CD14-positive monocyte (primary cell): ENCODE measurements around the gene TNIK. TPM values are rescaled to one million over a fixed set of nuclear protein-coding genes. Genes with fewer than 3 reads are reported as not detected.

Experiments used
- DNase-seq, 3 donors: peaks; one replicate each; pipeline ENCODE4 v3.0.0-alpha.2; 2011 to 2022
- H2AFZ ChIP-seq: 2 replicates; pipeline ENCODE4 v1.6.0; 2012; ENCODE audit warnings: mild to moderate bottlenecking, low read depth, low read length, inconsistent platforms; ENCODE audit not compliant: insufficient read depth, poor library complexity, severe bottlenecking
- H3K27ac ChIP-seq, 2 donors: 1 replicate in 1 of 2; 2 replicates in 1 of 2; pipeline ENCODE4 v1.5.1; 2012 to 2013; ENCODE audit warnings: low read length in 2 of 2, control low read depth in 1 of 2, inconsistent platforms in 1 of 2, low read depth in 1 of 2, mild to moderate bottlenecking in 1 of 2
- H3K27me3 ChIP-seq, 2 donors: one replicate each; pipeline versions ENCODE4 v1.6.0 to v1.6.1; 2011 to 2013; ENCODE audit warnings: low read length in 2 of 2; ENCODE audit not compliant: control insufficient read depth in 2 of 2, insufficient read depth in 2 of 2
- H3K36me3 ChIP-seq, 2 donors: replicated peaks in 1 of 2; 1 replicate in 1 of 2; 2 replicates in 1 of 2; pipeline versions ENCODE4 v1.5.1 to v1.6.1; 2012 to 2013; ENCODE audit warnings: low read length in 2 of 2, control low read depth in 1 of 2, inconsistent platforms in 1 of 2, mild to moderate bottlenecking in 1 of 2; ENCODE audit not compliant: insufficient read depth in 2 of 2, control insufficient read depth in 1 of 2
- H3K4me1 ChIP-seq, 2 donors: 1 replicate in 1 of 2; 2 replicates in 1 of 2; pipeline versions ENCODE4 v1.5.1 to v1.6.1; 2012 to 2013; ENCODE audit warnings: low read length in 2 of 2, control low read depth in 1 of 2, inconsistent platforms in 1 of 2, mild to moderate bottlenecking in 1 of 2, moderate library complexity in 1 of 2; ENCODE audit not compliant: insufficient read depth in 2 of 2, control insufficient read depth in 1 of 2
- H3K4me2 ChIP-seq: replicated peaks from 2 replicates; pipeline ENCODE3; 2012; ENCODE audit warnings: low read length, moderate library complexity, mild to moderate bottlenecking; ENCODE audit not compliant: poor library complexity, severe bottlenecking; ENCODE audit errors: extremely low read depth
- H3K4me3 ChIP-seq, 3 experiments: fragments of 200-600 bp in 1 of 3; sonication (generic) in 1 of 3; replicated peaks in 1 of 3; 1 replicate in 2 of 3; 2 replicates in 1 of 3; pipeline ENCODE4 v1.5.1; 2011 to 2013; ENCODE audit warnings: low read length in 3 of 3, mild to moderate bottlenecking in 3 of 3, control low read depth in 2 of 3, low read depth in 2 of 3, inconsistent platforms in 1 of 3, moderate library complexity in 1 of 3
- H3K79me2 ChIP-seq: 2 replicates; pipeline ENCODE4 v1.6.0; 2012; ENCODE audit warnings: mild to moderate bottlenecking, control low read depth, inconsistent platforms, low read length, moderate library complexity; ENCODE audit not compliant: insufficient read depth
- H3K9ac ChIP-seq: 2 replicates; pipeline ENCODE4 v1.6.0; 2017; ENCODE audit warnings: low read length, mild to moderate bottlenecking; ENCODE audit not compliant: insufficient read depth, poor library complexity, severe bottlenecking
- H3K9me3 ChIP-seq, 2 donors: replicated peaks in 1 of 2; 1 replicate in 1 of 2; 2 replicates in 1 of 2; pipeline versions ENCODE4 v1.5.1 to v1.6.1; 2012 to 2013; ENCODE audit warnings: low read length in 2 of 2, control low read depth in 1 of 2; ENCODE audit not compliant: control insufficient read depth in 1 of 2, insufficient read depth in 1 of 2
- H4K20me1 ChIP-seq: 2 replicates; pipeline ENCODE4 v1.6.0; 2012; ENCODE audit warnings: mild to moderate bottlenecking, low read length, control low read depth, moderate library complexity; ENCODE audit not compliant: insufficient read depth
- H3K27ac Mint-ChIP-seq, 7 donors: one replicate each; pipeline ENCODE4 v1.8.0; 2020; ENCODE audit warnings: mild to moderate bottlenecking in 7 of 7, mixed read lengths in 7 of 7, moderate library complexity in 6 of 7, inconsistent platforms in 2 of 7
- H3K27me3 Mint-ChIP-seq, 3 donors: one replicate each; pipeline ENCODE4 v1.8.0; 2021 to 2022; ENCODE audit warnings: low read depth in 3 of 3, mild to moderate bottlenecking in 3 of 3, mixed read lengths in 3 of 3, moderate library complexity in 3 of 3, inconsistent platforms in 1 of 3
- H3K36me3 Mint-ChIP-seq, 2 donors: one replicate each; pipeline ENCODE4 v1.8.0; 2020; ENCODE audit warnings: mixed read lengths in 2 of 2, inconsistent platforms in 1 of 2, mild to moderate bottlenecking in 1 of 2
- H3K4me1 Mint-ChIP-seq: one replicate; pipeline ENCODE4 v1.8.0; 2020; ENCODE audit warnings: mild to moderate bottlenecking, mixed read lengths
- H3K4me3 Mint-ChIP-seq, 2 donors: one replicate each; pipeline ENCODE4 v1.8.0; 2020; ENCODE audit warnings: mild to moderate bottlenecking in 2 of 2, mixed read lengths in 2 of 2, moderate library complexity in 1 of 2
- H3K9me3 Mint-ChIP-seq, 7 donors: one replicate each; pipeline ENCODE4 v1.8.0; 2020 to 2022; ENCODE audit warnings: mixed read lengths in 7 of 7, mild to moderate bottlenecking in 6 of 7, moderate library complexity in 6 of 7, inconsistent platforms in 2 of 7
- CTCF ChIP-seq: fragments of 200-600 bp; IDR thresholded peaks from one replicate; pipeline ENCODE4 v1.8.0; 2022; ENCODE audit warnings: antibody characterized with exemption, mild to moderate bottlenecking
- WGBS: methylation state at CpG from one replicate; pipeline ENCODE4 v1.1.5; 2013; ENCODE audit warnings: missing lambda C conversion rate; ENCODE audit not compliant: insufficient coverage; 5-methylcytosine and 5-hydroxymethylcytosine counted together
- intact Hi-C, 2 donors: fragments of 100-400 bp; cut with micrococcal nuclease; formaldehyde crosslinking; loops; one replicate each; pipeline versions ENCODE4 v1.15.0 to v1.15.1; 2023
- polyA plus RNA-seq, 3 donors: library from polyadenylated mRNA; depleted of rRNA in 1 of 3; unstranded in 2 of 3; stranded (reverse) in 1 of 3; fragments of 300-500 nt in 2 of 3; fragments of >200 nt in 1 of 3; fragmentation: Illumina TruSeq in 2 of 3; gene quantifications; 1 replicate in 2 of 3; 2 replicates in 1 of 3; pipeline ENCODE4 v1.2.3, GENCODE V29; 2012 to 2021

TNIK gene
- polyA plus RNA-seq, 3 donors, result 0.36 to 1.8 (median 0.75) TPM

- H3K4me1 Mint-ChIP-seq, result peaks cover 10% of the 10 kb centered on the region
- no peak overlapping the region for H3K4me3 Mint-ChIP-seq
- no peaks in the 10 kb centered on the region for H3K27me3 ChIP-seq
- no peak overlapping the region for H3K27ac ChIP-seq
- no peak overlapping the region for H3K4me2 ChIP-seq
- no peaks in the 10 kb centered on the region for H3K79me2 ChIP-seq
- no peaks in the 10 kb centered on the region for H3K36me3 Mint-ChIP-seq
- no CpG with 5 or more reads among the region's 5 CpGs for WGBS
- H3K9me3 ChIP-seq, result no peaks in the 10 kb centered on the region
- H3K4me3 ChIP-seq, result no peak overlapping the region
- peak; percentile 5 to 13 (median 12) for DNase-seq
- peaks cover 0 to 2% (median 0%) of the 10 kb centered on the region in 7 donors for H3K9me3 Mint-ChIP-seq
- intact Hi-C loops, result loop anchor here in 1 of 2 donors (5.0 kb wide), 1 partner anchor 380 kb away; no protein-coding TSS in a partner anchor
- no peaks in the 10 kb centered on the region for H3K36me3 ChIP-seq
- no peaks in the 10 kb centered on the region for H3K27me3 Mint-ChIP-seq
- TF ChIP-seq CTCF, result peak; percentile 69
- no peak overlapping the region for H2AFZ ChIP-seq
- no peaks in the 10 kb centered on the region for H4K20me1 ChIP-seq
- no peak overlapping the region for H3K9ac ChIP-seq
- no peaks in the 10 kb centered on the region for H3K4me1 ChIP-seq
- no peak overlapping the region for H3K27ac Mint-ChIP-seq
Measured at GRCh38 chr3:171187706-171188290, 272.4 kb downstream of the TNIK start.

- H3K36me3 ChIP-seq, result no peaks in the 10 kb centered on the region
- H4K20me1 ChIP-seq, result no peaks in the 10 kb centered on the region
- H3K9ac ChIP-seq, result no peak overlapping the region
- no CpG with 5 or more reads among the region's 3 CpGs for WGBS
- no peak overlapping the region for H3K4me2 ChIP-seq
- TF ChIP-seq CTCF, result no peak
- H3K79me2 ChIP-seq, result no peaks in the 10 kb centered on the region
- peaks cover 10% of the 10 kb centered on the region for H3K4me1 Mint-ChIP-seq
- H3K27ac ChIP-seq, result no peak overlapping the region
- no peak overlapping the region for H3K27ac Mint-ChIP-seq
- DNase-seq, result no peak
- no peak overlapping the region for H3K4me3 ChIP-seq
- intact Hi-C loops, result loop anchor here in 1 of 2 donors (5.0 kb wide), 1 partner anchor 380 kb away; no protein-coding TSS in a partner anchor
- no peak overlapping the region for H2AFZ ChIP-seq
- peaks cover 0 to 2% (median 0%) of the 10 kb centered on the region in 7 donors for H3K9me3 Mint-ChIP-seq
- H3K9me3 ChIP-seq, result no peaks in the 10 kb centered on the region
- H3K4me1 ChIP-seq, result no peaks in the 10 kb centered on the region
- no peak overlapping the region for H3K4me3 Mint-ChIP-seq
- no peaks in the 10 kb centered on the region for H3K36me3 Mint-ChIP-seq
- H3K27me3 ChIP-seq, result no peaks in the 10 kb centered on the region
- H3K27me3 Mint-ChIP-seq, result no peaks in the 10 kb centered on the region
Measured at GRCh38 chr3:171186817-171187500, 273.2 kb downstream of the TNIK start.
